IPS-18a (cell line): ENCODE results near the gene ANAPC5.
"Not testable (repeated sequence)": the region's sequence is repeated elsewhere in the genome, so short reads cannot be mapped to it uniquely, and the experiment has no call there.

Experiments used
- H3K27ac ChIP-seq: one replicate; pipeline ENCODE4 v1.5.1; 2013; ENCODE audit warnings: low read length
- H3K27me3 ChIP-seq: one replicate; pipeline ENCODE4 v1.6.1; 2013; ENCODE audit warnings: mild to moderate bottlenecking, low read length; ENCODE audit not compliant: control insufficient read depth, insufficient read depth
- H3K36me3 ChIP-seq: one replicate; pipeline ENCODE4 v1.6.1; 2013; ENCODE audit warnings: low read depth, low read length; ENCODE audit not compliant: control insufficient read depth
- H3K4me1 ChIP-seq: one replicate; pipeline ENCODE4 v1.6.1; 2013; ENCODE audit warnings: low read depth, low read length; ENCODE audit not compliant: control insufficient read depth
- H3K4me3 ChIP-seq: one replicate; pipeline ENCODE4 v1.5.1; 2013; ENCODE audit warnings: low read length
- H3K9ac ChIP-seq: one replicate; pipeline ENCODE4 v1.6.1; 2013; ENCODE audit warnings: mild to moderate bottlenecking, low read length, moderate library complexity
- H3K9me3 ChIP-seq: one replicate; pipeline ENCODE4 v1.6.1; 2013; ENCODE audit warnings: low read depth, low read length; ENCODE audit not compliant: control insufficient read depth

ANAPC5 gene

DNA sequence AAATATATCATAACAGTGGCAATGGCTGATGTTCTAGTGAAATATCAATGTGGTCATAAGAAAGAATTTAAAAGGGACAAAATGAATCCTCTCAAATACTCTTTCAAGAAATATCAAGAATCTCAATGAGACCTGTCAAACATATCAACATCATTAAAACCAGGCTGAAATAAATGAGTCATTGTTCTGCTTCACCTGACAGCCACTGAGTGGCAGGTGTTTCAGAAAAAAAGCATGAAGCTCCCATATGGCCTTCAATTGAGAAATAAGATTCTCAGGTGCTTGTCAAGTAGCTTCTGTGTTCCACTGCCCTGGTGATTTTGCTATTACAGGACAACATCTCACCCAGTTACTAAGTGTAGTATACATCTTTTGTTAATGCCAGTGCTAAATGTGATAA lies 21.5 kb downstream of the ANAPC5 start:
- H3K4me3 ChIP-seq: no peak overlapping the region
- peaks cover 71% of the 10 kb centered on the region for H3K36me3 ChIP-seq

DNA sequence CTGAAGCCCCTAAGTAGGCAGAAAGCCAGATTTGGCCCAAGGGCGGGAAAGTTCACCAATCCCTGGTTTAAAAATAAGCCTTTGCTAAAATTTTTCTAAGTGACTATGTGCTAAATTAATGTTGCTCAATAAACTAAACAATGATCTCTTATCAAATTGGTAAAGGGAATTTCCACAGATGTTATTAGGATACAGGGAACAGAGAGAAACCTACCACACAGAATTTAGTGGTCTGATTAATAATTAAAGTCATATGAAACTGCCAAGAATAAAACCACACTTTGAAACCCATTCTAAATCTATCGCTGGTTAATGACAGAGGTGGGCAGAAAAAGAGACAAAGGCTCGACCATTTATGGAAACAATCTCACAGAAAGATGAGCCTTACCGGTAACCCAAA lies 22.0 kb downstream of the ANAPC5 start:
- Histone ChIP-seq H3K4me3 (no peak overlapping the region), H3K27me3 (no peaks in the 10 kb centered on the region), H3K9me3 (no peaks in the 10 kb centered on the region), H3K4me1 (no peaks in the 10 kb centered on the region), H3K36me3 (peaks cover 72% of the 10 kb centered on the region), H3K9ac (no peak overlapping the region), H3K27ac (no peak overlapping the region)

More for the DNA sequence above, 21.5 kb downstream of the ANAPC5 start:
- no peak overlapping the region for H3K9ac ChIP-seq
- H3K4me1 ChIP-seq: no peaks in the 10 kb centered on the region
- H3K27me3 ChIP-seq: no peaks in the 10 kb centered on the region
- no peak overlapping the region for H3K27ac ChIP-seq
- H3K9me3 ChIP-seq: no peaks in the 10 kb centered on the region

DNA sequence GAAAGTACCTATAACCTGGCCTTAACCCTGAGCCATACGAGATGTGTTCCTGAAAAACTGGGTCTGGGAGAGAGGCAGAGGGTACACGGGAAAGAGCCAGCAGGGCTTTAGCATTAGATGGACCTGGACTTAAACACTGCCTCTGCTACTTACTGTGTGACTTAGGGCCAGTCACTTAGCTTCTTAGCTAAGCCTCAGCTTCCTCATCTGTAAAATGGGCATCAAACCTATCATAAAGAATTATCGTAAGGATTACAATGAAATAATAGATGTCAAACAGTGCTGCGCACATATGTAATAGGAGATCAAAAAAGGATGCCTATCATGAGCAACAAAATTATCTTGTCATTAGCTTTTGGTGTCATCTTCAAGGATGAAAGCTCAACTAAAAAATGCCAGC lies 23.6 kb downstream of the ANAPC5 start:
- H3K4me3 ChIP-seq: no peak overlapping the region
- no peak overlapping the region for H3K27ac ChIP-seq
- H3K27me3 ChIP-seq: no peaks in the 10 kb centered on the region
- H3K9me3 ChIP-seq: no peaks in the 10 kb centered on the region
- H3K36me3 ChIP-seq: peaks cover 79% of the 10 kb centered on the region
- H3K4me1 ChIP-seq: no peaks in the 10 kb centered on the region
- H3K9ac ChIP-seq: no peak overlapping the region

DNA sequence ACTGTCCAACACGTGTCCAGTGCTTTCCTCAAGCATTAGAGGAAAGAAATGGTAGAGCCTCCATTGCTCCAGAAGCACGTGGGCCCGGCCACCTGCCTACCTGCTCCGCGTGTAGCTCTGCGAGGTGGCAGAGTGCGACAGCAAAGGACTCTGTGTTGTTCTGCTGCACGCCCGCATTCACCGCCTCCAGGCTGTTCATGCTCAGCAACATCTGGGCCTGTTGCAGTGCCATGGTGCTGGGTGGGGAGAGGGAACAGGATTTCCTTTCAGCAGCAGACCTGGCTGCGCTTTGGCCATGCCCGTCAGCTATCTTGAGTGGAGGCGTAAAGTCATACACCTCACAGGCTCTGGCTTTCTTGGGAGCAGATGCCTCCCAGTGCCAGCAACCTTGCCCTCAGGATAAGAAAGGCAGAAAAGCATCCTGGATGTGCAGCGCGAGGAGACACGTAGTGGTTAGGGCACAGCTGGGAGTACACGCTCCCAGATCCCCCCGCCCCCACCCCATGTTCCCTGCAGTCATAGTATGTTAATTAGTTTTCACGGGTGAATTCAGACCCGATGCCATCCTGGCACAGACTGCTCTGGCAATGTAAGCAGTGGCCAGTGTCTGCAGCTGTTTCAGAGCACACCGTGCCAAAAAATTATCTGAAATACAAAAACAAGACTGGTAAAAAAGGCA lies 25.1 kb downstream of the ANAPC5 start:
- no peak overlapping the region for H3K27ac ChIP-seq
- H3K36me3 ChIP-seq: peaks cover 77% of the 10 kb centered on the region
- no peak overlapping the region for H3K9ac ChIP-seq

DNA sequence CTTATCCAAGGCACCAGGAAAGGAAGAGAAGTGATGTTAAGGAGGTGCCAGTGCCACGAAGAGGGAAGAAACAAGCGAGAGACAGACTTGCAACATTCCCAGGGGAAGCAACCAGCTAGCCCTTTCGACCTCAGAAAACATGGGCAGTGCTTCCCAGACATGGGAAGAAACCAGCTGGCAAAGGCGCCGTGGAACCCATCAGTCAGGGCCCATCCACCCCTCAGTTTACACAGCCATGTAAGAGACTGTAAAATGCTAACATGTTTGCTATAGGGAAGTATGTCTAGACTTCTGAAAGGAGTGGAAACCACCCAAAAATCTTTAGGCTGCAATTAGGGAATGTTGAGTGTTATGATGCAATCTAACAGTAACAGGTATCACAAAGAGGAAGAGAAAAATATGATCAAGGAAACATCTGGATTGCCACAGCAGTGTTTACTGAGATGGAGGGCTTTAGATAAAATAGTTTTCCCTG lies 26.3 kb downstream of the ANAPC5 start:
- H3K9me3 ChIP-seq: no peaks in the 10 kb centered on the region
- no peaks in the 10 kb centered on the region for H3K4me1 ChIP-seq
- no peak overlapping the region for H3K27ac ChIP-seq
- H3K4me3 ChIP-seq: no peak overlapping the region
- H3K9ac ChIP-seq: no peak overlapping the region
- H3K27me3 ChIP-seq: no peaks in the 10 kb centered on the region
- peaks cover 67% of the 10 kb centered on the region for H3K36me3 ChIP-seq

More for the DNA sequence above, 25.1 kb downstream of the ANAPC5 start:
- H3K4me3 ChIP-seq: no peak overlapping the region
- no peaks in the 10 kb centered on the region for H3K27me3 ChIP-seq
- no peaks in the 10 kb centered on the region for H3K9me3 ChIP-seq
- H3K4me1 ChIP-seq: no peaks in the 10 kb centered on the region

DNA sequence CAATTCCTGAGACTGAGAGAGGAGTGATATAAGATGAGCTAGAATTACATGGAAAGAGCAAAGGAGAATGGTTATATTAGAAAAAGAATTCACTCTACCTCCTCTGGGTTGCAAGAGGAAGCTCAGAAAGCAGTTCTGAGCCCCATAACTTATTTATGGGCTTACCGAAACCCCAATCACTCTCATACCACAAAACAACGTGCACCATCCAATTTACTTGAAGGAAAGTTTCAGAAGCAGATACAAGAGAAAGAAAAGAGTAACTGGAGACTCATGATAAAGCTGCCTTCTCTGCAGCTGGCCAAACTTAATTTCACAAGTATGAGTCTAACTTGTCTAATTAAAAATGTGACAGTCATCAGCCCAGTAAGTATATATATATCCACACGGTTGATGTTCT lies 28.3 kb downstream of the ANAPC5 start:
- Histone ChIP-seq H3K4me3 (no peak overlapping the region), H3K9ac (no peak overlapping the region), H3K4me1 (no peaks in the 10 kb centered on the region), H3K9me3 (no peaks in the 10 kb centered on the region), H3K36me3 (peaks cover 62% of the 10 kb centered on the region), H3K27me3 (no peaks in the 10 kb centered on the region), H3K27ac (no peak overlapping the region)

DNA sequence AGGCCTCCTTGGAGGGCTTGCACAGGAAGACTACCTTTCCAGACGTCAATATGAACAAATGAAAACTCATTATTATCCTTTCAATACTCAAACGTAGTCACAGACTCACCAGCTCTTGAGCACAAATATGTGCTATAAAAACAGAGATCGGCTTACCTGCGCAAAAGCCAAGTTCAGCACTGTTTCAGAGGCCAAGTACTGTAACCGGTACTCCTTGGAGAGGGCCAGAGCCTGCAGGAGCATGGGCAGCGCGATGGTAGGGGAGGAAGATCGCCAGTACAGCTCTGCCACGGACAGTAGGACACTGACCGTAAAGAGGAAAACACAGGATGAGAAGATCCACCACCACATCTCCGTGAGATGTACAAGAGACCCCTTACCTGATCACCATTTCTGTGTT lies 34.1 kb downstream of the ANAPC5 start:
- Histone ChIP-seq H3K9me3 (no peaks in the 10 kb centered on the region), H3K27ac (no peak overlapping the region), H3K36me3 (peaks cover 28% of the 10 kb centered on the region), H3K9ac (no peak overlapping the region), H3K4me1 (no peaks in the 10 kb centered on the region), H3K4me3 (no peak overlapping the region), H3K27me3 (no peaks in the 10 kb centered on the region)

DNA sequence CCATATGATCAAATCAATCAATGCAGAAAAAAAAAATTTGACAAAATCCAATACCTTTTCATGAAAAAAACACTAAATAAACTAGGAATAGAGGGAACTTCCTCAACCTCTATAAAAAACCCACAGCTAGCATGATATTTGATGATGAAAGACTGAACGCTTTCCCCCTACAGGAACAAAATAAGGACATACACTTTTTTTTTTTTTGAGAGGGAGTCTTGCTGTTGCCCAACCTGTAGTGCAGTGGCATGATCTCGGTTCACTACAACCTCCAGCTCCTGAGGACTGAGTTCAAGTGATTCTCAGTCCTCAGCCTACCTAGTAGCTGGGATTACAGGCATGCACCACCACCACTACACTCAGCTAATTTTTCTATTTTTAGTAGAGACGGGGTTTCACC lies 37.8 kb downstream of the ANAPC5 start:
- Histone ChIP-seq H3K9me3 (no peaks in the 10 kb centered on the region), H3K27me3 (no peaks in the 10 kb centered on the region), H3K4me3 (no peak overlapping the region), H3K27ac (no peak overlapping the region), H3K9ac (no peak overlapping the region), H3K36me3 (peaks cover 21% of the 10 kb centered on the region), H3K4me1 (no peaks in the 10 kb centered on the region)

DNA sequence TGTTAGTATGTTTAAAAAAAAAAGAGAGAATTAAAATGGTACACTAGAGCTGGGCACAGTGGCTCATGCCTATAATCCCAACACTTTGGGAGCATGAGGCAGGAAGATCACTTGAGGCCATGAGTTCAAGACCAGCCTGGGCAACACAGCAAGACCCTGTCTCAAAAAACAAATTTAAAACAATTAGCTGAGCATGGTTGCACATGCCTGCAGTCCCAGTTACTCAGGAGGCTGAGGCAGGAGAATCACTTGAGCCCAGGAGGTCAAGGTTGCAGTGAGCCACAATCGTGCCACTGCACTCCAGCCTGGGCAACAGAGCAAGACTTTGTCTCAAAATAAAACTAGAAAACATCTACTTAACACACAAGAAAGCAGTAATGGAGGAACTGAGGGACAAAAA lies 42.0 kb downstream of the ANAPC5 start:
- H3K27me3 ChIP-seq, H3K9me3 ChIP-seq, H3K4me1 ChIP-seq, H3K27ac ChIP-seq, H3K9ac ChIP-seq, H3K4me3 ChIP-seq: not testable (repeated sequence)
- peaks cover 14% of the 10 kb centered on the region for H3K36me3 ChIP-seq

DNA sequence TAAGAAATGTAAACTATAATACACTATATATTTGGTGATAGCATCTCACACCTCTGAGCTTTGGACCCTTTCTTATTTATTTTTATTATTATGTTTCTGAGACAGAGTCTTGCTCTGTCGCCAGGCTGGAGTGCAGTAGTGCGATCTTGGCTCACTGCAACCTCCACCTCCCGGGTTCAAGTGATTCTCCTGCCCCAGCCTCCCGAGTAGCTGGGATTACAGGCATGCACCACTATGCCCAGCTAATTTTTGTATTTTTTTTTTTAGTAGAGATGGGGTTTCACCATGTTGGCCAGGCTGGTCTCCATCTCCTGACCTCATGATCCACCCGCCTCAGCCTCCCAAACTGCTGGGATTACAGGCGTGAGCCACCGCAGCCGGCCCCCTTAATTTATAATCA lies 44.8 kb downstream of the ANAPC5 start:
- not testable (repeated sequence) for H3K4me1 ChIP-seq, H3K9me3 ChIP-seq, H3K27ac ChIP-seq, H3K9ac ChIP-seq, H3K4me3 ChIP-seq, H3K27me3 ChIP-seq
- H3K36me3 ChIP-seq: peaks cover 14% of the 10 kb centered on the region

DNA sequence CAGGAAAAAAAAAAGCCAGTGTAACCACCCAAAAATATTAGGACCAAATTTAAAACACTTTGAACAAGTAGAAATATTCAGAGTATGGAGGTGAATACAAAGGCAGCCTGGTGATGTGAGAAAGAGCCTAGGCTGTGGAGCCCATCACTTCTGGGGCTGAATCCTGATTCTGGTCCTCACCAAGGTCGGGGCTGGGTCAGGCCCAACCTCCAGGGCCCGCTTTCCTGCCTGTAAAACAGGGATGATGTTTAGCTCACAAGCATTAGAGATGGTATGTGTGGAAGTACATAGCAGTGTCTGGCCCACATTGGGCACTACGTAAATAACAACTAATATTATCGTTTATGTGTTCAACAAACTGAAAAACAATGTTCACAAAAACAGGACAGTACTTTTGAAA lies 47.9 kb downstream of the ANAPC5 start:
- H3K27me3 ChIP-seq: no peaks in the 10 kb centered on the region
- H3K9ac ChIP-seq: no peak overlapping the region
- no peak overlapping the region for H3K4me3 ChIP-seq
- no peaks in the 10 kb centered on the region for H3K9me3 ChIP-seq
- peaks cover 9% of the 10 kb centered on the region for H3K36me3 ChIP-seq
- no peaks in the 10 kb centered on the region for H3K4me1 ChIP-seq
- H3K27ac ChIP-seq: no peak overlapping the region

DNA sequence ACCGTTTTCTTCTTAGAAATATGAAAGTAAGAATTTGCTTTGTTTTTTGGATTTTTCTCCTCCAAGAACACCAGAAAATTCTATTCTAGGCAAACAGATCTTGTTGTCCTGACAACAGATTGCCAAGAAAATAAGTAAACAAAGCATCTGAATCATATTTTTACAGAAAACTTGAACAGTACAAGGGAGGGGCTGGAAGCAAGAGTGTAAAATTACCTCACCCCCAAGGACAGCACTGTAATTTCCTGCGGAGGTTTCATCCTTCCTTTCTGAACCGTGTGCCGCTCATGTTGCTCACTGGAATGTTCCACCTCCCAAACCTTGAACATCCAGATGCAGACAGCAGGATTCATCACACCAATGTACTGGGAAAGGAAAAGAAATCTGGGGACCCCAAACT lies 50.3 kb downstream of the ANAPC5 start:
- no peaks in the 10 kb centered on the region for H3K4me1 ChIP-seq

More for the DNA sequence above, 50.3 kb downstream of the ANAPC5 start:
- Histone ChIP-seq H3K9me3 (no peaks in the 10 kb centered on the region), H3K9ac (no peak overlapping the region), H3K4me3 (no peak overlapping the region), H3K27ac (no peak overlapping the region), H3K36me3 (no peaks in the 10 kb centered on the region), H3K27me3 (no peaks in the 10 kb centered on the region)
